HAP-1 (cell line): ENCODE data around the gene RTRAF.
A peak's percentile ranks its signal among the peaks of the same experiment; 100 is the strongest.

Experiments
- DNase-seq, 2 experiments: peaks; one replicate each; pipeline ENCODE4 v3.0.0-alpha.2; 2016 to 2020; ENCODE audit warnings: low spot score in 2 of 2
- H3K27me3 ChIP-seq: fragments of 250-450 bp; sonication (Bioruptor Pico); 2 replicates; pipeline ENCODE4 v1.5.1; 2020; ENCODE audit warnings: low read depth, mild to moderate bottlenecking, moderate library complexity
- H3K36me3 ChIP-seq: fragments of 250-450 bp; sonication (Bioruptor Pico); replicated peaks from 2 replicates; pipeline ENCODE4 v1.5.1; 2020; ENCODE audit warnings: mild to moderate bottlenecking
- H3K4me1 ChIP-seq: fragments of 250-450 bp; sonication (Bioruptor Pico); 2 replicates; pipeline ENCODE4 v1.5.1; 2020; ENCODE audit warnings: mild to moderate bottlenecking
- H3K4me3 ChIP-seq: fragments of 250-450 bp; sonication (Bioruptor Pico); 2 replicates; pipeline ENCODE4 v1.5.1; 2020; ENCODE audit warnings: mild to moderate bottlenecking, moderate library complexity
- H3K9me3 ChIP-seq: fragments of 250-450 bp; sonication (Bioruptor Pico); 2 replicates; pipeline ENCODE4 v1.5.1; 2020; ENCODE audit warnings: mild to moderate bottlenecking, moderate library complexity
- in situ Hi-C: fragments of 300-500 bp; cut with MboI; formaldehyde crosslinking; loops from 3 replicates; pipeline ENCODE4 v1.14.3; 2020; ENCODE audit warnings: low sequenced_read_pairs, inconsistent platforms, mixed read lengths

Gene RTRAF

DNA sequence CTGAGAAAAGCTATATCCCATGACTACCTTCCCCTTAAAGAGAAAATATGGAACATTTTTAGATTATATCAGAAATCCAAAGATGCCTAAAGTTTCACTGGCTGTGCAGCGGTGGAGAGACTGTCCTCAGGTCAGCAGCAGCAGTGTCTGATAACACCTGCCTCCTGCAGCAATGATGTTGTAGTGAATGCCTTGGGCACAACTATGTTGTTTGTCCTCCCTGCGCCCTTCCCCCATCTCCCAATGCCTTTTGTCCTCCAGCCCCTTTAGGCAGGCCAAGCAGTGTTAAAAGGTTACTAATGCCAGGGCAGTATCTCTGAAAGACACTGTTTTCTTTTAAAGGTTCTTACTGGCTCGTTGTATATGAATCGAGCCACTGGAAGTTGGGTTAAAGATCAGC lies 13.2 kb downstream of the RTRAF start:
- peaks cover 71% of the 10 kb centered on the region for H3K36me3 ChIP-seq
- H3K27me3 ChIP-seq: no peaks in the 10 kb centered on the region
- DNase-seq: no peak
- in situ Hi-C loops: no loop called here
- no peaks in the 10 kb centered on the region for H3K9me3 ChIP-seq
- no peak overlapping the region for H3K4me3 ChIP-seq
- H3K4me1 ChIP-seq: peaks cover 62% of the 10 kb centered on the region

DNA sequence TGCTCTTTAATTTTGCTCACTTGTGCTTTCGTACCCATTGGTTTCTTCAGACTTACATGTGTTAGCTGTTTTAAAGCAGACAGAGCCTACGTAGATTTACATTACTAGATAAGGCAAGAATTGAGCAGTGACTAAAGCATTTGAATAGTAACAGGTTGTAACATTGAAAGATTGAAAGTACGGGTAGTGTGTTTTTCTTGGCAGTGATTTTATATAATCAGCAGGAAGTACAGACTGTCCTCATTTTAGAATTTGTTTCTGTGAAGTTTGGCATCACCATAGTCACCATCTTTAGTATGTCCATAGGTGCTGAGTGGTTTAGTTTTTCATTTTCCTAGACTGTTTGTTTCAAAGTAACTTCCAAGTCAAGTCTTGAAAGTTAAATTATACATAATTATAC lies 14.0 kb downstream of the RTRAF start:
- in situ Hi-C loops: no loop called here
- peaks cover 59% of the 10 kb centered on the region for H3K4me1 ChIP-seq
- peaks cover 79% of the 10 kb centered on the region for H3K36me3 ChIP-seq
- no peak overlapping the region for H3K4me3 ChIP-seq
- no peaks in the 10 kb centered on the region for H3K27me3 ChIP-seq
- DNase-seq: no peak
- no peaks in the 10 kb centered on the region for H3K9me3 ChIP-seq

DNA sequence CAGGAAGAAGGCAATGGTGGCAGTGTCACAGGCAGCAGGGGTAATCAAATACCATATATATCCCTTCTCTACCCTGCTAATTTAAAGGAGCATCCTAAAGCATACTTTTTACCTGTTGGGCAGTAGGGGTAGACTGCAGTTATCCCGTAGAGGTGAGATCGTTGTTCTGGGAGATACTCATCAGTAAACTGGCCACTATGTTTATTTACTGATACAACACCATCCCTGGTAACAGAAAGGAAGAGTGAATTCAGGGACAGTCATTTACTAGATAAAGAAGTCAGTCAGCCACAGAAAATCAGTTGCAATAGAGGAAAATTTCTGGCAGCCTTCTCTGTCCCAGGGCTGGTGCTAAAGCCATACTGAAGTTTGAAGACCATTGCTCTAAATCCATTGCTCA lies 16.3 kb downstream of the RTRAF start:
- in situ Hi-C loops: no loop called here
- H3K9me3 ChIP-seq: no peaks in the 10 kb centered on the region
- no peak for DNase-seq
- H3K4me1 ChIP-seq: peaks cover 38% of the 10 kb centered on the region
- no peaks in the 10 kb centered on the region for H3K27me3 ChIP-seq
- H3K4me3 ChIP-seq: no peak overlapping the region
- peaks cover 93% of the 10 kb centered on the region for H3K36me3 ChIP-seq

GRCh38 chr14:52006361-52006760 lies 17.0 kb downstream of the RTRAF start:
- in situ Hi-C loops: no loop called here
- H3K9me3 ChIP-seq: no peaks in the 10 kb centered on the region
- H3K4me1 ChIP-seq: peaks cover 32% of the 10 kb centered on the region
- H3K27me3 ChIP-seq: no peaks in the 10 kb centered on the region
- peaks cover 96% of the 10 kb centered on the region for H3K36me3 ChIP-seq
- no peak for DNase-seq
- no peak overlapping the region for H3K4me3 ChIP-seq

- Histone ChIP-seq H3K9me3 (no peaks in the 10 kb centered on the region), H3K4me3 (no peak overlapping the region), H3K36me3 (peaks cover 96% of the 10 kb centered on the region), H3K27me3 (no peaks in the 10 kb centered on the region), H3K4me1 (peaks cover 25% of the 10 kb centered on the region)
- peak in 1 of 2 experiments; percentile 80 for DNase-seq
- in situ Hi-C loops: no loop called here
Observed at GRCh38 chr14:52007211-52007610, 17.9 kb downstream of the RTRAF start.

DNA sequence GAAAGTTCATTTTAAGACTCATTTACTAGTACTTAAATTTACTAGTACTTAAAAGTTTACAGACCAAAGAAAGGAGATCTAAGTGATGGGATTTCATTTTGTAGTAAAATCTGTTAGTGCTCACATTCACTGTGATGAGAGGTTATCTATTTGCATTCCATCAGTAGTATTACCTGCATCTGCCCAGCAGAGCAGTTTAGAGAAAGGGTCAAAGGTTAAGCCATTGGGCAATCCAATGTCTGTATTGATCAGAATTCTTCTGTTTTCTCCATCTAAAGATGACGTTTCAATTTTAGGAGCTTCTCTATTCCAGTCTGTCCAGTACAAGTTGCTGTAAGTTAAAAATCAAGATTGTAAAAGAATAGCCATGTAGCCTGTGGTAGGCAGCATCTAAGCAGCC lies 18.3 kb downstream of the RTRAF start:
- no peak overlapping the region for H3K4me3 ChIP-seq
- H3K36me3 ChIP-seq: peaks cover 94% of the 10 kb centered on the region
- H3K4me1 ChIP-seq: peaks cover 27% of the 10 kb centered on the region
- in situ Hi-C loops: no loop called here
- no peaks in the 10 kb centered on the region for H3K9me3 ChIP-seq
- no peaks in the 10 kb centered on the region for H3K27me3 ChIP-seq
- no peak for DNase-seq

GRCh38 chr14:52008136-52008535 lies 18.8 kb downstream of the RTRAF start:
- H3K36me3 ChIP-seq: peaks cover 89% of the 10 kb centered on the region
- in situ Hi-C loops: no loop called here
- no peaks in the 10 kb centered on the region for H3K9me3 ChIP-seq
- H3K4me1 ChIP-seq: peaks cover 32% of the 10 kb centered on the region
- DNase-seq: no peak
- no peak overlapping the region for H3K4me3 ChIP-seq
- H3K27me3 ChIP-seq: no peaks in the 10 kb centered on the region

DNA sequence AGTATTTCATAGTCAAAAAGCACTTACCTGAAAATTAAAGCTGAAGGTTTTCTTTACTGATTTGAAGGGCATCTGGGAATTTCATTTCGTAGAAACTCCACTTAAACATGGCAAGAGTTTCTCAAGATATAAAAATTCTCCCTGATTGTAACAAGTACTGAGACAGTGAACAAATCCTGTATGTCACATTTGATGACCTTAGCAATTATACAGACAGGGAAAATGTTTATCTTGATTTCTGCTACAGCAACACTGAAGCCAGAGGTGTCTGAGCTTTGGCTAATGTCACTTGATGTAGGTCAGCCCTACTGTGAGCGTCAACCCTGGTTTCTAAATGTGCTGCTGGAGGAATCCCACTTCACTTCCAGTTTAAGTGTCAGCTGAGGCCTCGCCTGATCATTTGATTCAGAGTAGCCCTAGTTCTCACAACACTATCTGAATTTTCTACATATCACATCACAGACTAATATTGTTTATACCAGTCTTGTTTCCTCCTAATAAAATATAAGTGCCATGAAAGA lies 20.9 kb downstream of the RTRAF start:
- H3K36me3 ChIP-seq: peaks cover 72% of the 10 kb centered on the region
- H3K4me3 ChIP-seq: no peak overlapping the region
- no peaks in the 10 kb centered on the region for H3K27me3 ChIP-seq
- peaks cover 33% of the 10 kb centered on the region for H3K4me1 ChIP-seq
- no peaks in the 10 kb centered on the region for H3K9me3 ChIP-seq
- no peak for DNase-seq
- in situ Hi-C loops: no loop called here

GRCh38 chr14:52011523-52011922 lies 22.2 kb downstream of the RTRAF start:
- DNase-seq: no peak
- in situ Hi-C loops: no loop called here
- no peak overlapping the region for H3K4me3 ChIP-seq
- peaks cover 23% of the 10 kb centered on the region for H3K4me1 ChIP-seq
- peaks cover 59% of the 10 kb centered on the region for H3K36me3 ChIP-seq
- H3K27me3 ChIP-seq: no peaks in the 10 kb centered on the region
- H3K9me3 ChIP-seq: no peaks in the 10 kb centered on the region

DNA sequence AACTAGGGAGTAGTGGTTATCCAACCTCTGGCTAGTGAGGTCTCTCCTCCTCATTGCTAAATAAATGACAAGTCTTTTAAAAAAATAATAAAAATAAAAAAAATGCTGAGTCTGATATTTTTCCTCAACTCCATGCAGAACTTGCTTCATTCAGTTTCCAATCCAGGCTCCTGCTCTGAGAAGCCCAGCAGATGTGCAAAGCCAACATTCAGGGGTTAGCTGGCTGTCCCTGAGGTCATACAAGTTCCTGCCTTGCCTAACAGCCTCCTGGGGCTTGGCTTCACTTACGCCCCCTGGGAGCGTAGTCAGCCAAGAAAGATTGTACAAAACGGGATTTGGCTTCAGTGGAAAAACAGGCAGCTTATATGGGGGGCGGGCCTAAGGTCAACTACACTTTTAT lies 23.3 kb downstream of the RTRAF start:
- Histone ChIP-seq H3K4me3 (no peak overlapping the region), H3K36me3 (peaks cover 52% of the 10 kb centered on the region), H3K4me1 (peaks cover 14% of the 10 kb centered on the region), H3K9me3 (no peaks in the 10 kb centered on the region), H3K27me3 (no peaks in the 10 kb centered on the region)
- peak in 1 of 2 experiments; percentile 48 for DNase-seq
- in situ Hi-C loops: no loop called here

- H3K36me3 ChIP-seq: peaks cover 37% of the 10 kb centered on the region
- no peaks in the 10 kb centered on the region for H3K9me3 ChIP-seq
- no peaks in the 10 kb centered on the region for H3K27me3 ChIP-seq
- peak in 1 of 2 experiments; percentile 74 for DNase-seq
- in situ Hi-C loops: no loop called here
- no peak overlapping the region for H3K4me3 ChIP-seq
- H3K4me1 ChIP-seq: peaks cover 10% of the 10 kb centered on the region
Observed at GRCh38 chr14:52013984-52014600, 24.7 kb downstream of the RTRAF start.

- no peak for DNase-seq
- Histone ChIP-seq H3K4me3 (no peak overlapping the region), H3K36me3 (peaks cover 31% of the 10 kb centered on the region), H3K9me3 (no peaks in the 10 kb centered on the region), H3K27me3 (no peaks in the 10 kb centered on the region), H3K4me1 (peaks cover 10% of the 10 kb centered on the region)
- in situ Hi-C loops: no loop called here
Observed at GRCh38 chr14:52014601-52015267, 25.4 kb downstream of the RTRAF start.

DNA sequence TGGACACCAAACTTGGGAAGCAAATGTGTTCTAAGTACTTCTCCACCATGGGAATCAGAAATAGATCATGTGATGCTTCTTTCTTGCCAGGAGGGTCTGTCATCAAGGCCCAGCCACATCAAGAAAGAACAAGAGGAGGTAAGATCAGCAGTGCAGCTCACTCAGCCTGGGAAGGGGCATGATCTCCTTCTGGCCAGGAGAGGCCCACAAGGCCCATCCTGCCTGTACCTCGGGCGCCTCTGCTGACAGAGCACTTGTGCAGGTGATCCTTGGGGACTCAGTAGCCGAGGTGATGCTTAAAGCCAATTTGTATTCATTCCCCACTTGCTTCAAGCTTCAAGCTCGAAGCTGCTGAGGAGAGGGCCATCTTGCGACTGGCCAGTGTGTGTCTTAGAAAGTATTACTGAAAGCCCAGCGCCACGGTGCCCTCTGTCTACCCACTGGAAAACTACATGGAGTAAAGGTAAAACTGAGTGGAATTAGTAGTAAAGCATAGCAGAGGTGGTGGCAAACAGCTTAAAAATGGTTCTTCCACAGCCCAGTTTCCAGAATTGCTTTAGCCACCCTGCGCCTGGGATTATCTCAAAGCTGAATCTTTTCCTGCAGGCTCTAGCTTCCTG lies 26.2 kb downstream of the RTRAF start:
- H3K9me3 ChIP-seq: no peaks in the 10 kb centered on the region
- no peak overlapping the region for H3K4me3 ChIP-seq
- H3K36me3 ChIP-seq: peaks cover 23% of the 10 kb centered on the region
- no peaks in the 10 kb centered on the region for H3K27me3 ChIP-seq
- peaks cover 16% of the 10 kb centered on the region for H3K4me1 ChIP-seq
- DNase-seq: peak in 1 of 2 experiments; percentile 59
- in situ Hi-C loops: no loop called here

- peaks cover 4% of the 10 kb centered on the region; the same call in 1 of the 2 replicates for H3K36me3 ChIP-seq
- in situ Hi-C loops: no loop called here
- H3K4me3 ChIP-seq: no peak overlapping the region
- H3K27me3 ChIP-seq: no peaks in the 10 kb centered on the region
- no peak for DNase-seq
- peaks cover 21% of the 10 kb centered on the region for H3K4me1 ChIP-seq
- H3K9me3 ChIP-seq: no peaks in the 10 kb centered on the region
Observed at GRCh38 chr14:52018252-52018651, 28.9 kb downstream of the RTRAF start.
